ENCODE measurements around the gene METTL4. TPM values are rescaled to one million over a fixed set of nuclear protein-coding genes. Genes with fewer than 3 reads are reported as not detected.

METTL4 gene
- total RNA-seq, 1 donor from 2014 or later: 19.1 TPM

DNA sequence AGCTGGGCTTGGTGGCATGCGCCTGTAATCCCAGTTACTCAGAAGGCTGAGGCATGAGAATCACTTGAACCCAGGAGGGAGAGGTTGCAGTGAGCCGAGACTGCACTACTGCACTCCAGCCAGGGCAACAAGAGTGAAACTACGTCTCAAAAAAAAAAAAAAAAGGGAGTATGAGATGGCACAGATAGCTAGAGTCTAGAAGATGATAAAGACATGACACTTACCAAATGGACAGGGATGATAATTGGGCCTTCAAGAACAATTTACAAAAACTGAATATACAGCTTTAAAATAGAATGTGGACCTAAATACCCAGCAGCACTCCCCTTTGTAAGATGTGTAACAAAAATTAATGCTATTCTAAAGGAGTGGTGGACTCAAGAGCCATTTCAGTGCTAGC lies 2.7 kb downstream of the METTL4 start:
- intact Hi-C loops (cut with micrococcal nuclease): no loop called here

DNA sequence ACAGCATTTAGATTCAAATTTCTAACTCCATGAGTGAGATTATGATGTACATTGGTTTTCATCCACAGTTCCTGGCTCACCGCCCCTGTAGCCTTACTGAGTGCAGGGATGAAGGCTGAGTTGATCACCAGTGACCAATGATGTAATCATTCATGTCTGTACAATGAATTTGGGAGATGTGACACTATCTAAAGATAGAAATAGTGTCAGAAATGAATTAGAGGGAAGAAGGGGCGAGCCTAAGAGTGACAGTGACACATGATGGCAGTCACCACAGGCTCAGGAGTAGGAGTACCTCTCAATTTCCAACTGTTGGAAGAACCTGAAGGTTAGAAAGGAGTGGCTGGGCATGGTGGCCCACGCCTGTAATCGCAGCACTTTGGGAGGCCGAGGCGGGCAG lies 3.2 kb downstream of the METTL4 start:
- intact Hi-C loops (cut with micrococcal nuclease): no loop called here

DNA sequence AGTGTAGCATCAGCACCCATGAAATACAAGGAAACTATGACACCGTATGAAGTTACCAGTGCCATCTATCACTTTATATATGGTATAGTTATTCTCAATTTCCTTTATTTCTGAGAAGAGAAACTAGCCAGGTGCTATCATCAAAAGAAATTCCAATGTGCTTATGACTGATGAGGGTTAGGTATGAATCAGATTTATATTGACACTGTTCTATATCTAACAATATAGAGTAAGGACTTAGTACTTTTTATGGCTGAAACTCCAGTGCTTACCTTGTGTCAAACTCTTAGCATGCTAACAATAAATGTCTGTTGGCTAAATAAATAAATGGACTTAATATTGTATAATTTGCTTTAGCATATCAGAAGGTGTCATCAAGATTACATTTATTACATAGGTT lies 6.9 kb downstream of the METTL4 start:
- intact Hi-C loops (cut with micrococcal nuclease): no loop called here

DNA sequence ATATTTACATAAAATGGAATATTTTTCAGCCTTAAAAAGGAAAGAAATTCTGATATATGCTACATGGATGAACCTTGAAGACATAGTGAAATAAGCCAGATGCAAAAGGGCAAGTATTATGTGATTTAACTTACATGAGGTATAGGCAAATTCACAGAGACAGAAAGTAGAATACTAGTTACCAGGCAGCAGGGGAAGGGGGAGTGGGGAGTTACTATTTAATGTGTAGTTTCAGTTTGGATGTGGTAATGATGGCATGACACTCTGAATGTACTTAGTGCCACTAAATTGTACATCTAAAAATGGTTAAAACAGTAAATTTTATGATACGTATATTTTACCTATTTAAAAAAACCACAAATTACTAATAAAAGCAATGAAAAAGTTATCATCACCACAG lies 12.1 kb downstream of the METTL4 start:
- intact Hi-C loops (cut with micrococcal nuclease): no loop called here

DNA sequence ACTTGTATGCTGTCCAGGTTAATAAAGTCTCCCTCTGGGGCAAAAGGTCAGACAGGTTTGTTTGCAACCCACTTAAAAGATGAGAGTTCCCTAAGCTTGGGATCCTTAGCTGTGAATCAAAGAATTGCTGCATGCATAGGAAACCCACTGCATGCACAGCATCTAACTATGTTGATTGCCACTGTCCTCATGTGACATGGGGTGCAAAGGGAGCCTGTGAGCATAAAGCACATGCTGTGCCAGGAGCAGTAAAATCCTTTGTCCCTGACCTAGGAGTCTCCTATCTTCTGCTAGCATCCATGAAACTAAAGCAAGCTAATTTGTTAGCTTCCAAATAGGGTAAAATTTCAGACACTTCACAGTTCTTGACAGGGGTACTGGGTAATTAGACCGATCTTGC lies 13.8 kb downstream of the METTL4 start:
- intact Hi-C loops (cut with micrococcal nuclease): no loop called here

DNA sequence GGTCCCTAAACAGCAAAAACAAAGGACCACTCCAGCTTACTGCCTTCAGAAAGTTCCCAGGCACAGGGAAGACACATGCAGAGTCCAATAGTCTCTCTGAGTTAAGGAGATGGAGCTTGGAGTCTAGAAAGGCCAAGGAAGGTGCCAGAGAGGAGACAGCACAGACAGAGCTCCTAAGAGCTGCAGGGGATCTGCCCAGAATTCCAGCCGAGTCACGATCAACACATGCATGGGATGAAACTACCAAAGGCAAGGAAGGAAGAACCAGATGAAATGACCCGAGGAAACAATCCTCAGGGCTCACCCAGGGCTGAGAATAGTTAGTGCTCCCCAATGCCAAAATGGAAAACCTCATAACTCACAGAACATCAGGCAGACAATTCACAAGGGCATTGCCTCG lies 15.4 kb downstream of the METTL4 start:
- intact Hi-C loops (cut with micrococcal nuclease): no loop called here

DNA sequence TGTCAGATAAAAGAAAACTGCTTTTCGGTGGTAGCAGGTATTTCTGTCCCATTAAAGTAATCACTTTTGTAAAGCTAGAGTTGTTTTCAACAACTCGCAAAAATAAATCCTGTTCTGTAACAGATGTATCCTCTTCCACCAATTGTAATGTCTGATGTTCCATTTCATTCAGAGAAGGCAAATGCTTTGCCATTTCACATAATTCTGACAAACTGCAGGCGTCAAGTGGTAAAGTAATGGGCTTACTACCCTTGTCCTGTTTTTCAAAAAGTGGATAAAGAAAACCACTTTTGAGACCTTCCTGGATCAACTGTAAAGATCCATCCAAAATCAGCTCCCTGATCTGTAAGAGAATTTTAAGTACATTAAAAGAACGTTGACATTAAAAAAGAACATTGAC lies 16.6 kb downstream of the METTL4 start:
- intact Hi-C loops (cut with micrococcal nuclease): no loop called here

DNA sequence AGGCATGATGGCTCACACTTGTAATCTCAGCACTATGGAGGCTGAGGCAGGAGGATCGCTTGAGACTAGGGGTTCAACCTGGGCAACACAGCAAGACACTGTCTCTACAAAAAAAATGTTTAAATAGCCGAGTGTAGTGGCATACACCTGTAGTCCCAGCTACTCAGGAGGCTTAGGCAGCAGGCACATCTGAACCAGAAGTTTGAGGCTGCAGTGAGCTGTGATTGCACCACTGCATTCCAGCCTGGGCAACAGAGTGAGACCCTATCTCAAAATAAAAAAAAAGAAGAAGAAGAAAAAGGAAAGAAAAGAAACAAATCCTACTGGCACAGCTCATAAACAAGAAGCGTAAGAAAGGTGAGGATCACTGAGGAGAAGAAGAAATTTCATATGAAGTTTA lies 19.9 kb downstream of the METTL4 start:
- intact Hi-C loops (cut with micrococcal nuclease): no loop called here

DNA sequence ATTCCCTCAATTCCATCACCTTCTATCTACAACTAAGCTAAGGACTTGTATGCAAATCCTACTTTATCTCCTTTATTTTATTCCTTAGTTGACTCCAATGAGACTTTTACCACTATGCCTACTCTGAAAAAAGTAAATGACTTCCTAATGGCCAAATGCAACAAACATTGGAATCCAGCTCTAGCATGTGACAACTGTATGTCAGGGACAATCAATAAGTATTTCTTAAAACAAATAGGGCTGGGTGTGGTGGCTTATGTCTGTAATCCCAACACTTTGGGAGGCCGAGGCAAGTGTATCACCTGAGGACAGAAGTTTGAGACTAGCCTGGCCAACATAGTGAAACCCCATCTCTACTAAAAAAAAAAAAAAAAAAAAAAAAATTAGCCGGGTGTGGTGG lies 21.8 kb downstream of the METTL4 start:
- intact Hi-C loops (cut with micrococcal nuclease): loop anchor here (10.0 kb wide), 1 partner anchor 1685 kb away; no protein-coding TSS in a partner anchor

DNA sequence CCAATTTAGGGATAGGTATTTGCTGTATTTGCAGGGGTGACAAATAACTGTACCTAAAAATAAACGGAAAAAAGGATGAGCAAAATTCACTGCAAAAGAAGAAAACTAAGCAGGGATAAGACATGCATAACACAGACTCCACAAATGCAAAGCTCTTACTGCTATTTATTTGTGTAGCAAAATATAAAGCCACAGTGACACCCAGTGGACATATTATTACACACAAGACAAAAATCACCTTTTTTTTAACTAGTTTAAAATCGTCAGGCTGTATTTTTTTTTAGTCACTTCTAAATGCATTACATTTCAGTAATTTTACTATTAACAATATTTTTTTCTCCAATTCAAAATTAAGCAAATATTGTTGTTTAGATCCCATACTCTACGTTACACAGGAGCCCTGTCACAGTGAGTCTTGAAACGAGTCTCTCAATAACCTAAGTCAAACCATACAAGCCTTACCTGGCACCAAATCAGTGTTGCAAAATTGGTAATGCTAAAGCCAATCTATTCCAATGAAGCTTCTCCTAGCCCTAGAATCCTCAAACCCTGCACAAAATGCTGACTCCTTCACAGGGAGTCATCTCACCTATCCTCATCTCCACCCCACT lies 23.7 kb downstream of the METTL4 start:
- intact Hi-C loops (cut with micrococcal nuclease): loop anchor here (1.0 to 10.0 kb wide), 2 partner anchors 210 to 1683 kb away; no protein-coding TSS in a partner anchor

DNA sequence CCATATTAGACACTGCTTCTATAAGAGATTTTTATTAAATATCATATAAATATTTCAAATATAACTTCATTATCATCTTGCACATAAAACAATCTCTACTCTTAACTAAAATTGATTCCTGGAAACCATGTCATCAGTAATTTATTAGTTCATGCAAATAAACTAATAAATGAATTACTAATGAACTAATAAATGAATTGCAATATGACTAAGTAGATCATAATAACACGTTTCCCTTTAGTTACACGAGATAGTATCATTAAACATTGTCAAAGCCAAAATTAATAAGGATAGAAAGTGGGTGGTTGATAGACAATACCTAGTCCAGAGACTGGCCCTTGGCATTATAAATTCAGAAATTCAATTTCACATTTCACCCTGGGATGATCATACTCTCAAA lies 26.1 kb downstream of the METTL4 start:
- intact Hi-C loops (cut with micrococcal nuclease): loop anchor here (10.0 kb wide), 1 partner anchor 1680 kb away; no protein-coding TSS in a partner anchor

DNA sequence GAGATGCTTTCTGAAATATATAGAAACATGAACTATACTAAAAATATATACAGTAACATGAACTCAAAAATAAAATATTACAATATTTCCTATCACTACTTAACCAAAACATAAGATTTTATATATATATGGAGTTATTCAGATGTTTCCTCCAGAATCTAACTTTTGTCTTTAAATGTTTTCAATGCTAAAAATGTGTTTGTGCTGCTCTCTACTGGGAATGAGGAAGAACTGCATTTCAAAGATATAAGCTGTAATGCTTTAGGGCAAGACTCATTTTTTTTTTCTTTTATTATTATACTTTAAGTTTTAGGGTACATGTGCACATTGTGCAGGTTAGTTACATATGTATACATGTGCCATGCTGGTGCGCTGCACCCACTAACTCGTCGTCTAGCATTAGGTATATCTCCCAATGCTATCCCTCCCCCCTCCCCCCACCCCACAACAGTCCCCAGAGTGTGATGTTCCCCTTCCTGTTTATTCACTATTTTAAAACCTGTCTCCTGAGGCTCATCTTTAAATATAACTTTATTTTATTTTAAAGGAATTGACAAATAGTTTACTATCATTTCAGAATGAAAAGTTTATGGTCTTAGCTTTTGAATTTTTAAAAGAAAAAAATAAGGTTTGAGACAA lies 29.3 kb downstream of the METTL4 start:
- intact Hi-C loops (cut with micrococcal nuclease): loop anchor here (1.0 to 10.0 kb wide), 4 partner anchors 205 to 1677 kb away; no protein-coding TSS in a partner anchor

DNA sequence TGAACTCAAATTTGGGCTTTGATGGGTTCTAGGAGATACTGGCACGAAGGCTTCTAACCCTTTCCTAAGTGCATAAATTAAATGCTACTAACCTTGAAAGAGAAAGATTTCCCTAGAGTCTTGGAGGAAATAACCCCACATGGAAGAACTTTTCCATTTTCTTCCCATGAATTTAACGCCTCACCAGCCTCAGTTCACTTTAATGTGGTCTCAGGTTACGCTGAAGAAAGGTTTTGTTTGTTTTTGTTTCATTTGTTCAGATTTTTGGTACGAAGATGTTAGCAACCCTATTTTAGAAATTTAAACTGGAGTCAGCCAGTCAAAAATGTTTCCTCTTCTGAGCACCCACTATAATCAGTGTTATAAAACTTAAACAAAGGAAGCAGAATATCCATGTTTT lies 30.7 kb downstream of the METTL4 start:
- intact Hi-C loops (cut with micrococcal nuclease): loop anchor here (10.0 kb wide), 1 partner anchor 1676 kb away; no protein-coding TSS in a partner anchor

DNA sequence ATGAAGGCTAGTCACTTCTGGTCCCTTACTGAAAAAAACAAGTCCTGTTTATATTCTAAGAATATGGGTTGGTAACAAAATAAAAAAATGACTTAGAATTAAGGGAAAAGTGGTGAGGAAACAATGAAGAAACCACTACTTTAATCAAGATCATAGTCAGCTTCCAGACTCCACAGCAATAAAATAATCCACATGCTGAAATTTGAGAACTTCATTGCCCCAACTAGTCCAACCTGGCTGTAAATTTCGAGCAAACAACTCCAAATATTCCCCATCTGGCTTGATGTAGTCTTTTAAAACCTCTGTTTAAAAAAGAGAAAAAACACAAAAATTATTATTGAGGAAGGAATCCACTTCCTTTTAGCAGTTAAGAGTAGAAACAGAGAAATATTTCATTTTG lies 32.5 kb downstream of the METTL4 start:
- intact Hi-C loops (cut with micrococcal nuclease): no loop called here

DNA sequence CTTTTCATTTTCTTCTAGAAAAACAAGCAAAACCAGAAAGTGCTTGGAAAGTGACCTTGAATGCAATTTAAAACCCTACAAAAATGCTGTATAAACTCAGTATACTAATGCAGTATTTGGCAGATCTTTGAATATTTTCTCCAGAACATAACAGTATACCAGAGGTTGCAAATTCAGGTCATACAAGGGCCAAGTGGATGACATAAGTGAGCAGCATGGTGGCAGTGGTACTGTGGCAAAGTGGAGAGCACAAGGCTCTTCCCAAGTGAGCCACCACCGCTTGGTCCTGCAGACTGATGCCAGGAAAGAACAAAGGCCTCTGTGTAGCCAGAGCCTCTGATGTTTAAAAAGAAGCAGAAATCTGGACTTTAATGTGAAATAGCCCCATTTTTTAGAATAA lies 33.1 kb downstream of the METTL4 start:
- intact Hi-C loops (cut with micrococcal nuclease): no loop called here

DNA sequence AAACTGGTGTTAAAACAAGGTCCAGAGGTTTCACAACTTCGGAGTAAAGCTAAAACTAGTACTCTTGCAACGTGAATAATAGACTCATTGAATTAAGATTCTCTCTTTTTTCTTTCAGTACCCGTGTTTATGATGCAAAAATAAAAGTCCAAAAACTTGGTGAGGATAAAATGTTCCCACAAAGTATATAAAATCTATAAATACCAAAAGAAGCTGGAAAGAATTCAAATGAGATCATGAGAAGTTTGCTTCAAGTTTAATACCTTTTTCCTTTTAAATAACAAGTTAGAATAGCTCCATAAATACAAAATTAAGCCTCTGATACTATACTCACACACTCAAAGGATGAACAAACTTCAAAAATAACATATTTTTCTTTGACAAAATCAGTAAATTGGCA lies 34.0 kb downstream of the METTL4 start:
- intact Hi-C loops (cut with micrococcal nuclease): no loop called here

DNA sequence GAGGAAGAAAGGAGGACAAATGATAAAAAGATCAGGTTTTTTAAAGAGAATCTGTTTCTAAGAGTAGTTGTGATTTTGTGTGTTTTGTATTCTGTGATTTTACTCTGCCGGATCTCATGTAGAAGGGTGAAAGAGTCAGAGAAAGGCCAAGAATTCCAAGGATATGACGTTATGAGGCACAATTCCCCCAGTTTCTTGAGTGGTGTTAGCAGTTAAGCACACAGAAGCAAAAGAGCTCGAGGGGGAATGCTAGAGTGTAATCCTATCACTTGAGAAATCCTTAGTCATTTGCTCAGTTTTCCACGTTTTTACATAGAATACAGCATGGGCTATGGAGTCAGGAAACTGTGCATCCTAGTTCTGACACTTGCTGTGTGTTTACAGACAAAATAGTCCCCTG lies 34.8 kb downstream of the METTL4 start:
- intact Hi-C loops (cut with micrococcal nuclease): no loop called here

DNA sequence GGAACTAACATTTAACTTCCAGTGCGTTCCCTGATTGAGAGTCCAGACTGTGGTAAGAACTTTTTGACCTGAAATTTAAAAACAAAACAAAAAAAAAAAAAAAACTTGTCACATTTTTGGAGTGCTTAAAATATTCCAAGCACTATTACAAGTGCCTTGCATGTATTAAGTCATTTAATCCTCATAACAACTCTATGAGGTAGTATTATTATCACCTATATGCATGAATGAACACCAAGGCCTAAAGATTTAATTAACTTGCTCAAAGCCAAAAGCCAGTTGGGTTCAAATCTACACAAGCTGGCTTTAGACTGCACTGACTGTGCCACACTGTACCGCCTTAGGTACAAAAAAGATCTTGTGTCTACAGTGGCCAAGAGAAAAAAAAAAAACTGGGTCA lies 35.2 kb downstream of the METTL4 start:
- intact Hi-C loops (cut with micrococcal nuclease): no loop called here

DNA sequence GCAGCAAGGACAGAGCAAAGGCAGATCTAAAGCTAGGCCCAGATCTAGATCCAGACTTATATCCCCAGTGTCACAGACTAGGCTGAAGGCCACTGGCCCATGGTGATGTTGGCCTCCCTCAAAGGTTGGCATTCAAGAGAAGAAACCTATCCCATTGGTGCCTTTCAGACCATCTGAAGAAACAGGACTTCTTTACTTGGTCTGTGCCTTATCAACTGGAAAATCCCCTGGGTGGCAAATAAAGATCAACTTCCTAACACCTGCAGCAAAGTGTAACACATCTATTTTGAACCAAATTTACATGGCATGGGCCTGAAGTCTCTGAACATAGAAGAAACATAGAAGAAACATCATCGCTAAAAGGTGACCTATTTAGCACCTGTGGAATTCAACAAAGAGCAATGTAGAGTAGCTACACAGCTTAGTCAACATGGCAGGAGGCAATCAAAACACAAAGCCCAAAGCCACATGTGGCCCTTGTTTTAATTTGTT lies 35.8 kb downstream of the METTL4 start:
- intact Hi-C loops (cut with micrococcal nuclease): no loop called here

DNA sequence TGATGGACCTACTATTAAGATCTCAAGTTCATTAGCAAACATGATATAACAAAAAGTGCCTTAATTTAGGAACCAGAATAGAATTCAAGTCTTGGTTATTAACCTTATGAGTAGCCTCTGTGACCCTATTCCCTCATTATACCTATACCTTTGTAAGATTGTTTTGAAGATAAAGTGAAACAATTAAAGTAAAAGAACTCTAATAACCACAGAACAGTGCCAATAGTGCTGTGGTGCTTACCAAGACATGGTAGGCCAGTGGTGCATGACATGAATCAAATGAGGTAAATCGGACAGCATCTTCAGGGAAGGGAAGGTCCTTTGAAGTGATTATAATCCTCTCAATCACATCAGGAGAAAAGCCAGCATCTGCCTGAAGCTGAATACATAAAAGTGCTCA lies 36.4 kb downstream of the METTL4 start:
- intact Hi-C loops (cut with micrococcal nuclease): no loop called here

DNA sequence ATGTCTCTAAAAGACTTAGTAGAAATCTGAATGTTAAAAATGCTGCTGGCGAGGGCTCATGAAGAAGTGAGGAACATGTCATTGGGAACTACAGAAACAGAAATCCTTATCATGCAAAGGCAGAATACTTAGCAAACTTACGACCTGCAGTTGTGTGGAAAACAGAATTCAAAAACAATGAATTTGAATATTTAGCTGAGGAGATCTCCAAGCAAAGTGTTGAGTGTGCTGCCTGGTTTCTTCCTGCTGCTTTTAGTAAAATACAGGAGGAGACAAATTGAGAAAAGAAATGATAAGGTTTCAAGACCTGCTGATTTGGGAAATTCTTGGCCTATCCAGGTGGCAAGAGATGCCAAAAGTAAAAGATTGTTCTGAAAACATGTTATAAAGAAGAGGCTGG lies 38.5 kb downstream of the METTL4 start:
- intact Hi-C loops (cut with micrococcal nuclease): no loop called here

DNA sequence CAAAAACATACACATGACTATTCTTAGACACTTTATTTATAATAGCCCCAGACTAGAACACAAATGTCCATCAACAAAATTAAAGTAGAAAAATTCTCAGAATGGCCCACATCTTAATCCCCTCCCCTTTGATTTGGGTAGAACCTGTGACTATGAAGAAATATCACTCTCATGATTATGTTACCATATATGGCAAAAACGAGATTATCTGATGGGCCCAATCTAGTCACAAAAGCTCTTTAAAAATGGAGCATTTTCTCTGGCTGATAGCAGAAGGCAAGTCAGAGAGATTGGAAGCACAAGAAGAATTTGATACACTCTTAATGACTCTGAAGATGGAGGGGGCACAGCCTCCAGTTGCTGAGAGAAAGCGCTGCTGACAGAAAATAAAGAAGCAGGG lies 39.6 kb downstream of the METTL4 start:
- intact Hi-C loops (cut with micrococcal nuclease): no loop called here

DNA sequence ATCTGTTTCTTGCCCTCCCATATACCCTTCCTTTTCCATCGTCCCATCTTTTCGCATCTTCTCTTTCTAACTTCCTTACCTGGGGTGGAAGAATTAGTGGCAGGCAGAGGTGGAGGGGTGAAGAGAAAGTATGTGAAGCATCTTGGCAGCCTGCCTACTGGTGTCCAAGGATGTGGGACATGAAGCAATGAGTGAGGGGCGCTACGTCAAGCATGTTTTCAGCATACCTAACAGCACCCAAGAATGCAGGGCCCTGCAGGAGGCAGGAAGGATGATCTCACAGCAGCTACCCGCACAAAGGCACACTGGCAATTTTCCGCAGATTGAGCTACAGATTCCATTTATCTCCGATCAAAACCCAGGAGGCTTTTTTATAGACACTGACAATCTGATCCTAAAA lies 42.2 kb downstream of the METTL4 start:
- intact Hi-C loops (cut with micrococcal nuclease): no loop called here
